Large intestine (tissue), 3 donors: ENCODE results near the gene LUZP1. TPM values are rescaled to one million over a fixed set of nuclear protein-coding genes. Genes with fewer than 3 reads are reported as not detected.

Source experiments
- DNase-seq, 2 donors: peaks; one replicate each; pipeline versions ENCODE4 v3.0.0 to v3.0.0-alpha.2; 2013
- H3K27ac ChIP-seq: one replicate; pipeline ENCODE4 v1.5.1; 2013; ENCODE audit warnings: low read length
- H3K27me3 ChIP-seq: 2 replicates; pipeline ENCODE4 v1.6.1; 2013; ENCODE audit warnings: low read length; ENCODE audit not compliant: control insufficient read depth, insufficient read depth
- H3K36me3 ChIP-seq: 2 replicates; pipeline ENCODE4 v1.6.1; 2013; ENCODE audit warnings: low read length; ENCODE audit not compliant: control insufficient read depth, insufficient read depth
- H3K4me1 ChIP-seq: one replicate; pipeline ENCODE4 v1.6.1; 2013; ENCODE audit warnings: low read length; ENCODE audit not compliant: control insufficient read depth, insufficient read depth
- H3K4me3 ChIP-seq: one replicate; pipeline ENCODE4 v1.5.1; 2013; ENCODE audit warnings: low read length
- H3K9me3 ChIP-seq: one replicate; pipeline ENCODE4 v1.6.1; 2013; ENCODE audit warnings: mild to moderate bottlenecking, low read depth, low read length, moderate library complexity; ENCODE audit not compliant: control insufficient read depth
- WGBS: methylation state at CpG from one replicate; pipeline ENCODE4 v1.1.5; 2013; ENCODE audit warnings: low lambda C conversion rate; ENCODE audit not compliant: insufficient coverage; 5-methylcytosine and 5-hydroxymethylcytosine counted together
- polyA plus RNA-seq: library from polyadenylated mRNA; unstranded; fragments of 120-200 nt; gene quantifications from one replicate; pipeline ENCODE4 v1.2.1, GENCODE V29; 2013

The LUZP1 gene
- polyA plus RNA-seq, 1 donor, result 23.7 TPM

DNA sequence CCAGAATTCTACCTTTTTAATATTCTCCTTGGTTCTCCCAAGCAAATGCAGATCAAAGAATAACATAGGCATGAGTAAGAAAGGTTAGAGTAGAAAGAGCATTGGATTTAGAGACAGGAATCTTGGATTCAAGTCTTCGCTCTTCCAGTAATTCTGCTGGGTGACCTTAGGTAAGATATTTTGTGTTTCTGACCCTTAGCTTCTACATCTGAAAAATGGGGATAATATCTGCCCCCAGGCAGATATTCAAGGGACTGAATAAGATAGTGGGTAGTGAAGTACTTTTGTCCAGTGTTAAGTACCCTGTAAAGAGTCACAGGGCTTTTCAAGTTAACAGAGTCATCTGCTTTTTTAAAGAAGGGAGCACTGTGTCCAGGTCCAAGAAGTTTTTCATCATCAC is 78.6 kb downstream of the LUZP1 start:
- H3K4me1 ChIP-seq, result no peaks in the 10 kb centered on the region
- no peak overlapping the region for H3K4me3 ChIP-seq
- H3K36me3 ChIP-seq, result peaks cover 86% of the 10 kb centered on the region
- DNase-seq, result no peak
- no peaks in the 10 kb centered on the region for H3K27me3 ChIP-seq
- no peak overlapping the region for H3K27ac ChIP-seq
- H3K9me3 ChIP-seq, result no peaks in the 10 kb centered on the region
- WGBS, result 100% methylated on average over 1 of the region's 1 CpG

GRCh38 chr1:23088027-23088426 is 80.6 kb downstream of the LUZP1 start:
- peaks cover 92% of the 10 kb centered on the region for H3K36me3 ChIP-seq
- no peaks in the 10 kb centered on the region for H3K4me1 ChIP-seq
- H3K9me3 ChIP-seq, result no peaks in the 10 kb centered on the region
- no peak for DNase-seq
- WGBS, result no CpG with 5 or more reads among the region's 2 CpGs
- no peak overlapping the region for H3K4me3 ChIP-seq
- H3K27ac ChIP-seq, result no peak overlapping the region
- H3K27me3 ChIP-seq, result no peaks in the 10 kb centered on the region

DNA sequence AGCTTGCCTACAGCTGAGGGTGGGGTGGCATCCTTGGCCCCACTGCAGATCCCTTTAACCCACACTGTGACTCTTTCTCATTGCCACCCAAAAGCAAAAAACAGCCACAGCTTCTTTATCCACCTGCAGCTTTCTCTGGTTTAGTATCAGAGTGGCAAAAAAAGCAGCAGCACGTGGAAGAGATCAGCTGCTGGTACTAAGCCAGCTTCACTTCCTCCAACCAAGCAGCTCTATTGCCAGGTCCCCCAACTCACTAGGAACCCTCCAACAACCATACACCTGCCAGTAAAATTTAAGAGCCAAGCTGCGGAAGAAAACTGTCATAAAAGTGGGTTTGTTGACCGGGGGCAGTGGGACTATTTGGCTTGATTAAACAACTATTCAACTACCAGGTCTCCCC is 83.0 kb downstream of the LUZP1 start:
- no peaks in the 10 kb centered on the region for H3K4me1 ChIP-seq
- no peak overlapping the region for H3K27ac ChIP-seq
- DNase-seq, result no peak
- no peak overlapping the region for H3K4me3 ChIP-seq
- no CpG with 5 or more reads among the region's 3 CpGs for WGBS
- H3K36me3 ChIP-seq, result peaks cover 92% of the 10 kb centered on the region
- H3K9me3 ChIP-seq, result no peaks in the 10 kb centered on the region
- H3K27me3 ChIP-seq, result no peaks in the 10 kb centered on the region

DNA sequence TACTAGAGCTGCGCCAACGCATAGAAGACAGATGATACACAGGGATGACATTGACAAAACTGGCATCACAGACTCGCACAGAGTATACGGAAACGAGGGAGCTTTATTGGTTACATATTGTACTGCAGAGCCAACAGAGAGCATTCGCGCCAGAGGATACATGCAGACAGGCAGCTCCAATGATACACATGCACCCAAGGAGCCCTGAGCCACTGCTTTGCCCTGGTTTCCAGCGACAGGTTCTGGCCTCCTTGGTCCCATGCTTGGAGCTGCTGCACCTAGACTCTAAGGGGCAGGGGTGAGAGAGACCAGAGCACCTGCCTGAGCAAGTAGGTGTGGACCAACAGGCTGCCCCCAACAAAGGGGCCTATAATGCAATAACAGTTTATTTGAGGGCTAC is 83.8 kb downstream of the LUZP1 start:
- H3K27me3 ChIP-seq, result no peaks in the 10 kb centered on the region
- no CpG with 5 or more reads among the region's 8 CpGs for WGBS
- no peaks in the 10 kb centered on the region for H3K9me3 ChIP-seq
- H3K4me3 ChIP-seq, result no peak overlapping the region
- H3K36me3 ChIP-seq, result peaks cover 93% of the 10 kb centered on the region
- no peak for DNase-seq
- H3K4me1 ChIP-seq, result no peaks in the 10 kb centered on the region
- no peak overlapping the region for H3K27ac ChIP-seq

DNA sequence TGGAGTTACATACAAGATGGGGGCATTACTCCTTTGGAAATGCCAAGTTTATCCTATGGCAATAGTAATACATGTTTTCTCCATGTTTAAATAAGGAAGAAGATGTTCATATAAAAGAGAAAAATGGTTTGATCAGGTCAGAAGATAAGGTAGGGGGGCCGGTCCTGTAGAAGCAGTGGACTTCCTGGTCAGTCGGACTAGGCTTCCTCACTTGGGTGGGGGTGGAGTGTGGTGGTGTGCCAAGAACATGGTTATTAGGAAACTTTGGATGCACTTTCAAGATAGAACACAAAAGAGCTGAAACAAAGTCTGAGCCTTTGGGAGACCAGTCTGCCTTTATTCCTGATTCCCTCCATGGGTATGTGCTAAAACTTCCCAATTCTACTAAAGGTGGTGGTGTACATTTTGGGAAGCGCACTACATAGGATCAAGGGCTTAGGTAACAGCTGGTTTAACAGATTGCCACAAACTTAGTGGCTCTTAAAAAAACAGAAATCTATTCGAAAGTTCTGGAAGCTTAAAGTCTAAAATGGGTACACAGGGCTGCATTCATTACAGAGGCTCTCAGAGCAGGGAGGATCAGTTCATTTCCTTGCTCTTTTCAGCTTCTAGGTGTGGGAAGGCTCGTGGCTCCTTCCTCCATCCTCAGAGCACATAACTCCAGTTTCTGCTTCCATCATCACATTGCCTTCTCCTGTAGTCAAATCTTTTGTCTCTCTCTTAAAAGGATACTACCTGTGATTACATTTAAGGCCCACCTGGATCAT is 84.8 kb downstream of the LUZP1 start:
- Histone ChIP-seq H3K4me1 (no peaks in the 10 kb centered on the region), H3K9me3 (no peaks in the 10 kb centered on the region), H3K27me3 (no peaks in the 10 kb centered on the region), H3K36me3 (peaks cover 97% of the 10 kb centered on the region), H3K27ac (no peak overlapping the region), H3K4me3 (no peak overlapping the region)
- WGBS, result 83% methylated on average over 4 of the region's 5 CpGs
- no peak for DNase-seq

DNA sequence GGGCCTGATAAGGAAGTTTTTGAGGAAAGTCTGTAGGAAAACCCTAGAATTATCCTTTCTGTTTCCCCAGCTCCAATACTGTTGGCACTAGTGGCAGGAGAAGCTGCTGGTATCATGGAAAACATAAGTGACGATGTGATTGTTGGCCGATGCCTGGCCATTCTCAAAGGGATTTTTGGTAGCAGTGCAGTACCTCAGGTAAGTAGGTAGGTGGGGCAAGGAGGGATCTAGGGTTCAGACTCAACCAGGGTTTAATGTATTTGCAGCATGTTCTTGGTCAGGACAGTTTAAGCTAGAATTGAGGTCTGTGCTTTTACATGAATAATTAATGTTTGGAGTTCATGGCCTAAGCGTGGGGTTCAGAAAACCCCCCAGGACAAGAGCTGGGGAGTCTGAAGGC is 87.3 kb downstream of the LUZP1 start:
- no peak overlapping the region for H3K4me3 ChIP-seq
- WGBS, result no CpG with 5 or more reads among the region's 3 CpGs
- H3K36me3 ChIP-seq, result peaks cover 92% of the 10 kb centered on the region
- no peak overlapping the region for H3K27ac ChIP-seq
- H3K27me3 ChIP-seq, result no peaks in the 10 kb centered on the region
- no peaks in the 10 kb centered on the region for H3K9me3 ChIP-seq
- DNase-seq, result no peak
- no peaks in the 10 kb centered on the region for H3K4me1 ChIP-seq

DNA sequence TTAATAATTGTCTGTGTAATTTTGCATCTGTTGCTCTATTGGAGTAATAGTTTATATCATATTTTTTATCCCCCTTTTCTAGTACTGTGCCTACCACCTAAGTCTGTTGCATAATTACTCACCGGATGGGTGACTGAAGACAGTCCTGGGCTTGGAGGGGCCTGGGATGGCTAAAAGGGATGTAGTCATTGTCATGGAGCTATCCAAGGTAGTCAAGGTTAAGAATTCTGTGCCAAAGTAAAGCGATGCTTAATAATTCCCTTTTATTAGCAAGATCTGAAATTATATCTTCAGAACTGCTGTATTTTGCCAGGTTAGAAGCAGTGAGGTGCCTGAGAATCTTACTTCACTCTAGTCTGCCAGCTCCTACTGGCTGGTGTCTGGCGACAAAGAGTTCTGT is 87.8 kb downstream of the LUZP1 start:
- Histone ChIP-seq H3K27ac (no peak overlapping the region), H3K9me3 (no peaks in the 10 kb centered on the region), H3K27me3 (no peaks in the 10 kb centered on the region), H3K4me1 (no peaks in the 10 kb centered on the region), H3K4me3 (no peak overlapping the region), H3K36me3 (peaks cover 88% of the 10 kb centered on the region)
- WGBS, result no CpG with 5 or more reads among the region's 3 CpGs
- no peak for DNase-seq

- no peak for DNase-seq
- WGBS, result no CpG with 5 or more reads among the region's 6 CpGs
- Histone ChIP-seq H3K27ac (no peak overlapping the region), H3K27me3 (no peaks in the 10 kb centered on the region), H3K9me3 (no peaks in the 10 kb centered on the region), H3K4me1 (no peaks in the 10 kb centered on the region), H3K36me3 (peaks cover 73% of the 10 kb centered on the region), H3K4me3 (no peak overlapping the region)
Measured at GRCh38 chr1:23079025-23079424, 89.6 kb downstream of the LUZP1 start.

DNA sequence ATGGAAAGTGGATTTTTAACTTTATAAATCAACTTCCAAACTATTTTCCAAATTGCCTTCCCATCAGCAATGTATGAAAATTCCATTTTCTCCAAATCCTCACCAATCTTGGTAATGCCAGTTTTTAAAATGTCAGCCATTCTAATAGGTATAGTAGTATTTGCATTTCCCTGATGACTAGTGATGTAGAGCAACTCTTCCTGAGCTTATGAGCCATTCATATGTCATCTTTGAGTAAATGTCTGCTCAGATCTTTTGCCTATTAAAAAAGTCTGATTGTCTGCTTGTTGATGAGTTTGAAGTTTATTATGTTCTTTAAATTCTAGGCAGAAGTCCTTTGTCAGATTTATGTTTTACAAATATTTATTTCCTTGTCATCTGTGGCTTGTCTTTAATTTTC is 94.6 kb downstream of the LUZP1 start:
- Histone ChIP-seq H3K4me3 (no peak overlapping the region), H3K36me3 (peaks cover 63% of the 10 kb centered on the region), H3K9me3 (no peaks in the 10 kb centered on the region)

GRCh38 chr1:23069675-23070074 is 99.0 kb downstream of the LUZP1 start:
- Histone ChIP-seq H3K4me1 (no peaks in the 10 kb centered on the region), H3K36me3 (peaks cover 55% of the 10 kb centered on the region), H3K4me3 (no peak overlapping the region), H3K9me3 (no peaks in the 10 kb centered on the region), H3K27me3 (no peaks in the 10 kb centered on the region), H3K27ac (no peak overlapping the region)
- WGBS, result 72% methylated on average over 2 of the region's 4 CpGs
- DNase-seq, result peak; percentile 7 to 11

More for the DNA sequence above, 94.6 kb downstream of the LUZP1 start:
- Histone ChIP-seq H3K27me3 (no peaks in the 10 kb centered on the region), H3K27ac (no peak overlapping the region), H3K4me1 (no peaks in the 10 kb centered on the region)
- no peak for DNase-seq

GRCh38 chr1:23069149-23069548 is 99.5 kb downstream of the LUZP1 start:
- Histone ChIP-seq H3K9me3 (no peaks in the 10 kb centered on the region), H3K36me3 (peaks cover 55% of the 10 kb centered on the region), H3K4me3 (no peak overlapping the region), H3K4me1 (no peaks in the 10 kb centered on the region), H3K27ac (no peak overlapping the region), H3K27me3 (no peaks in the 10 kb centered on the region)
- 100% methylated on average over 1 of the region's 2 CpGs for WGBS
- no peak for DNase-seq
